Transverse colon (tissue), 4 donors: ENCODE results near the gene NDUFS6.

Experiments
- EP300 ChIP-seq: sonication (generic); formaldehyde crosslinking; IDR thresholded peaks from one replicate; pipeline ENCODE4 v1.6.1; 2017; ENCODE audit warnings: antibody characterized with exemption, low read depth
- POLR2A ChIP-seq: fragments of 450-650 bp; IDR thresholded peaks from one replicate; pipeline ENCODE4 v1.6.1; 2016; ENCODE audit warnings: antibody characterized with exemption, mild to moderate bottlenecking, moderate library complexity
- POLR2AphosphoS5 ChIP-seq, 3 donors: sonication (generic); formaldehyde crosslinking; IDR thresholded peaks; one replicate each; pipeline ENCODE4 v1.6.1; 2016; ENCODE audit warnings: antibody characterized with exemption in 3 of 3
- TF ChIP-seq, protein P1 (sequence below), 5 experiments: fragments of 200-600 bp in 3 of 5; fragments of 450-650 bp in 2 of 5; sonication (generic) in 3 of 5; IDR thresholded peaks; 1 replicate in 2 of 5; 2 replicates in 3 of 5; pipeline ENCODE4 v1.5.1; 2016 to 2017; ENCODE audit warnings: antibody characterized with exemption in 5 of 5, inconsistent platforms in 3 of 5, mild to moderate bottlenecking in 2 of 5, moderate library complexity in 1 of 5

DNA sequence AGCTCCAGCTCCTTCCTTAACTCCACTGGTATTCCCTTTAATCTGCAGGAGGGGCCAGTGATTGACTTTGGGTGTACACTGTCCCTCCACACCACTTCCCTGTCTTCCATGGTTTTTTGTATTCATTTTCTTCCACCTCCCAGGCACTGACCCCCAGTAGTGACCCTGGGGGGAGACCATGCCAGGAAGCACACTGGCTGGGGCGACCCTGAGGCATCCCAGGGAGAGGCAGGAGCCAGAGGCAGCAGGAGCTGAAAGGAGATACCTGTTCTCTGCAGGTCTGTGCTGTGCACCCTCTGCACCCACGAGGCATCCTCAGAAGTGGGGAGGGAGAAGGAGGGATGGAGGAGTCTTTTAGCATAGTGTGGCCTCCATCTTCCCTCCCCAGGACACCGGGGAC, 53.9 kb downstream of the NDUFS6 start:
- TF ChIP-seq POLR2A (no peak), POLR2AphosphoS5 (IDR thresholded peaks at IDR 0.05) (no peak), EP300 (no peak)
- TF ChIP-seq, protein P1, sequence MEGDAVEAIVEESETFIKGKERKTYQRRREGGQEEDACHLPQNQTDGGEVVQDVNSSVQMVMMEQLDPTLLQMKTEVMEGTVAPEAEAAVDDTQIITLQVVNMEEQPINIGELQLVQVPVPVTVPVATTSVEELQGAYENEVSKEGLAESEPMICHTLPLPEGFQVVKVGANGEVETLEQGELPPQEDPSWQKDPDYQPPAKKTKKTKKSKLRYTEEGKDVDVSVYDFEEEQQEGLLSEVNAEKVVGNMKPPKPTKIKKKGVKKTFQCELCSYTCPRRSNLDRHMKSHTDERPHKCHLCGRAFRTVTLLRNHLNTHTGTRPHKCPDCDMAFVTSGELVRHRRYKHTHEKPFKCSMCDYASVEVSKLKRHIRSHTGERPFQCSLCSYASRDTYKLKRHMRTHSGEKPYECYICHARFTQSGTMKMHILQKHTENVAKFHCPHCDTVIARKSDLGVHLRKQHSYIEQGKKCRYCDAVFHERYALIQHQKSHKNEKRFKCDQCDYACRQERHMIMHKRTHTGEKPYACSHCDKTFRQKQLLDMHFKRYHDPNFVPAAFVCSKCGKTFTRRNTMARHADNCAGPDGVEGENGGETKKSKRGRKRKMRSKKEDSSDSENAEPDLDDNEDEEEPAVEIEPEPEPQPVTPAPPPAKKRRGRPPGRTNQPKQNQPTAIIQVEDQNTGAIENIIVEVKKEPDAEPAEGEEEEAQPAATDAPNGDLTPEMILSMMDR (IDR thresholded peaks at IDR 0.05) = no peak
